ENCODE results near the gene APOBEC2.

The APOBEC2 gene

DNA sequence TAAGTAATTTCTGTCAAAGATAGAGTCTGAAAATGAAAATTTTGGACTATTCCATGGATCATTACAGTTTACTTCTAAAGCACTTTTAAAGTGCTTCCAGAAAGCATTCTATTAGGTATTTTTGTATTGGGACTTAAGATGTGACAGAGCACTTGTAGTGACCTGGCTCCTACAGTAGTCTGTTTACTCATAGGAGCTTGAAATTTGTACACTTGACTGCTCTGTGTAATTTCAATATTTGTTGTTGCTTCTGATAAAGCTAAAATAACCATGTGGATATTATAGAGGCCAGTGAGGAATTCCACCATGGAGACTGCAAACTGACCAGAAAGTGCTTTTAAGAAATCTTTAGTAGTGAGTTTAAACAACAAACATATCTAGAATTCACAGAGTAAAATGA, 30.1 kb downstream of the APOBEC2 start:
- DNase-seq (ENCODE audit: low read depth in 2 of 2): no peak

- no peak for DNase-seq (ENCODE audit: low read depth in 2 of 2)
Measured at GRCh38 chr6:41085182-41085581, 32.2 kb downstream of the APOBEC2 start.

- DNase-seq (ENCODE audit: low read depth in 2 of 2): no peak
Measured at GRCh38 chr6:41088451-41088850, 35.4 kb downstream of the APOBEC2 start.

- DNase-seq (ENCODE audit: low read depth in 2 of 2): no peak
Measured at GRCh38 chr6:41090841-41091761, 38.1 kb downstream of the APOBEC2 start.

DNA sequence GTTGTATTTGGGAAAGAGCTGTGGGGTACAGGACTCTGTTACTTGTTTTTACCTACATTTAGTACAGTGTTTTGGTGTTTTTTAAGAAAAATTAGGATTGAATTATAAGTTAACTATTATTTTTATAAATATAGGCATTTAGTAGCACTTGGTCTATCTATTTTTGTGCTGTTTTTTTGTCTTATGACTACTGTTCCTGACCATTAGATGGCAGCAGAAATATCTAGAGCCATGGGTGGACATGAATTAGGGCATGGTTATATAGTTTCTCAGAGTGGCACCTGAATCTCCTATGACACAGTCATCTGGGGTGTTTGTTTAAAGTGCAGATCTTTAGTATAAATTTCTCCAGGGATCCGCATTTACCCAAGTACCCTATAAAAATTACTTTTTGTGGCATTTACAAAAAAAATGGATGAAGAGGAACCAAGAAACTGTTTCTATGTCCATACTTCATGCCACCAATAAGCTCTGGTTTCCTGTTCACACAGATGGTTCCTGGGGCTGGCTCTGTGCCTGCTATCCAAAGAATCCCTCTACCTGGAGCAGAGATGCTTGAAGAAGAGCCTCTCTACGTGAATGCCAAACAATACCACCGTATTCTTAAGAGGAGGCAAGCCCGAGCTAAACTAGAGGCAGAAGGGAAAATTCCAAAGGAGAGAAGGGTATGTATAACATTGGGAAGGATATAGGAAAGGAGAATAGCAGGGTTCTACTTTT, 39.6 kb downstream of the APOBEC2 start:
- no peak for DNase-seq (ENCODE audit: low read depth in 2 of 2)

DNA sequence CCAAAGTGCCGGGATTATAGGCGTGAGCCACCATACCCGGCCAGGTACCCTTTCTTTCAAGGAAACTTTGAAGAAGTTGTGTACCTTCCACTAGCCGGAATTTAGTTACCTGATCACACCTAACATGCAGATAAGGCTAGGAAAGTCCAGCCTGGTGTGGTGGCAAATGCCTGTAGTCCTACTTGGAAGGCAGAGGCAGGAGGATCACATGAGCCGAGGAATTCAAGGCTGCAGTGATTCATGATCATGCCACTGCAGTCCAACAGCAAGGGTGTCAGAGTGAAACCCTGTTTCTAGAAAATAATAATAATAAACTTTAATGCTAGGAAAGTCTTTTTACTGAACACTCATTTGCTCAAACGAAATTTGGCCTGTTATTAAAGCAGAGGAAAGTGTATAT, 40.7 kb downstream of the APOBEC2 start:
- DNase-seq (ENCODE audit: low read depth in 2 of 2): no peak

DNA sequence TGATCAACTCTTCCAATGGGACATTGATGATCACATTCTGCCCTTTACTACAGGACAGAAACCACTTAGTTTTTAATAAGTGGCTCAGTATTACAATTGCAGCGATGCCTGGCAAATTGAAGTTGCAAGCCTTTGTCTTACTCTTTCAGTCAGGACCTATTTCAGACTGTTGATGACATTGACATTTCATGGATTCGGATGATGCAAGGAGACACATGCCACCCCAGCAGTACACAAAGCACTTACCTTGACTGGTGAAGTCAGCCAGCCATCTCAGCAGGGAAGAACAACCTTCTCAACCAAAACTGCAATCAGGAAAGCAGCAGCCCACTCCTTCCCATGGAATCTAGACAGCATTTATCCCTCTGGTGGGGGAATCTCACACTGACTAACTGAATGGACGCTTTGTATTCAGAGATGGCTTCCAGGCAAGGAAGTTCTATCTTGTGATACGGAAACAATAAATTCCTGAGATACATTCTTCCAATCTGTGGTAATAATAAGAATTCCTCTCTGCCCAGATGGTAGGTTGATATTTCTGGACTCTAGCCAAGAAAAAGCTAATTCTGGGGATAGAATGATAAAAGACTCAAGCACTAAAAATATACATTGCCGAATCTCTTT, 44.6 kb downstream of the APOBEC2 start:
- no peak for DNase-seq (ENCODE audit: low read depth in 2 of 2)

DNA sequence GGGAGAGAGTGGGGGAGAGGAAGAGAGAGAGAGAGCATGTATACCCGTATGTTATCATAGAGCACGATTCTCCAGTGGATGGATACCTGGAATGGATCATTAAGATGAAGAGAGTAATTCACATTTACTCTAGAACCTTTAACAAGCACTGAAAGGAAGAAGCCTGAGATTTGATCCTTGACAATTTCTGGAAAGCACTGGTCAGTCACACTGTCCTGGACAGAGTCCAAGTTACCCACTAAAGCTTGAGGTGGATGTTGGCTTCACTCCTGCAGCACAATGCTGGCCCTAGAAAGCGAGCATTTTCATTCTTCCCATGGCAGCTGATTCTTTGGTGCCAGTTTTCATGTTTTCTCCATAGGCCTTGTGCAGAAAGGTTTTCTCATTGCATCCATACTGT, 45.4 kb downstream of the APOBEC2 start:
- DNase-seq (ENCODE audit: low read depth in 2 of 2): no peak

- no peak for DNase-seq (ENCODE audit: low read depth in 2 of 2)
Measured at GRCh38 chr6:41100871-41101287, 47.9 kb downstream of the APOBEC2 start.

GRCh38 chr6:41103847-41104246, 50.8 kb downstream of the APOBEC2 start:
- DNase-seq (ENCODE audit: low read depth in 2 of 2): no peak

GRCh38 chr6:41111017-41111416, 58.0 kb downstream of the APOBEC2 start:
- DNase-seq (ENCODE audit: low read depth in 2 of 2): no peak

All from stimulated activated CD8-positive, alpha-beta memory T cell treated with anti-CD3 and anti-CD28 coated beads, Interleukin-2, amount 100 ng/mL, for 1 hour (primary cell).